Measurements from ENCODE around the gene ENO1.
"Not testable (repeated sequence)": the region's sequence is repeated elsewhere in the genome, so short reads cannot be mapped to it uniquely, and the experiment has no call there.

Gene ENO1

DNA sequence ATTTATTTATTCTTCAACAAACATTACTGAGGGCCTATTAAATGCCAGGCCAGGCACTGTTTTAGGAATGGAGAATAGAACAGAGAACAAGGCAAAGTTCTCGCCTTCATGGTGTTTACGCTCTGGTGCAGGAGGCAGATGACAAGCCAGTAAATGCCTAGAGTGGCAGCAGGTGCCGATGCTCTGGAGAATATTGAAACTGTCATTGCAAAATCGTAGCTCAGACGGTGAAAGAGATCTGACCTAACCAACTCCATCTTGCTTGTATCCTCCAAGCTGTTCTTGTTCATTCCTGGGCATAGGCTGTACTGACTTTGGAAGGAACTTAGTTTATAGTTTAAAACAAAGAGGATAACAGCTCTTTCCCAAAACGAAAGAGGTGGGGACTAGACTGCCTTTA is 13.5 kb upstream of the ENO1 start:
- no peak for DNase-seq

DNA sequence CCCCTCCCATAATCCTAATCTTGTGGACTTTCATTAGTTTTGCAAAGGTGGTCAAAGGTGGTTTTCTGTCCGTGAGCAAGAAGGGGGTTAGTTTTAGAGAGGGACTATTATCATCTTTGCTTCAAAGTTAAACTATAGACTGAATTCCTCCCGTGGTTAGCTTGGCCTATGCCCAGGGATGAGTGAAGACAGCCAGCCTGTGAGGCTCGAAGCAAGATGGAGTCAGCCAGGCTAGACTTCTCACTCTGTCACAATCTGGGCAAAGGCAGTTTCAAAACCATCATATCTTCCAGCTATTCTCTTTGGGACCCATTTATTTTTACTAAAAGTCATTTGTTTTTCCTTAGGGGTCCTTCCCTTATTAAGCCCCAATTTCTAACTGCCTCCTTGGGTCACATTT is 12.9 kb upstream of the ENO1 start:
- no peak for DNase-seq

DNA sequence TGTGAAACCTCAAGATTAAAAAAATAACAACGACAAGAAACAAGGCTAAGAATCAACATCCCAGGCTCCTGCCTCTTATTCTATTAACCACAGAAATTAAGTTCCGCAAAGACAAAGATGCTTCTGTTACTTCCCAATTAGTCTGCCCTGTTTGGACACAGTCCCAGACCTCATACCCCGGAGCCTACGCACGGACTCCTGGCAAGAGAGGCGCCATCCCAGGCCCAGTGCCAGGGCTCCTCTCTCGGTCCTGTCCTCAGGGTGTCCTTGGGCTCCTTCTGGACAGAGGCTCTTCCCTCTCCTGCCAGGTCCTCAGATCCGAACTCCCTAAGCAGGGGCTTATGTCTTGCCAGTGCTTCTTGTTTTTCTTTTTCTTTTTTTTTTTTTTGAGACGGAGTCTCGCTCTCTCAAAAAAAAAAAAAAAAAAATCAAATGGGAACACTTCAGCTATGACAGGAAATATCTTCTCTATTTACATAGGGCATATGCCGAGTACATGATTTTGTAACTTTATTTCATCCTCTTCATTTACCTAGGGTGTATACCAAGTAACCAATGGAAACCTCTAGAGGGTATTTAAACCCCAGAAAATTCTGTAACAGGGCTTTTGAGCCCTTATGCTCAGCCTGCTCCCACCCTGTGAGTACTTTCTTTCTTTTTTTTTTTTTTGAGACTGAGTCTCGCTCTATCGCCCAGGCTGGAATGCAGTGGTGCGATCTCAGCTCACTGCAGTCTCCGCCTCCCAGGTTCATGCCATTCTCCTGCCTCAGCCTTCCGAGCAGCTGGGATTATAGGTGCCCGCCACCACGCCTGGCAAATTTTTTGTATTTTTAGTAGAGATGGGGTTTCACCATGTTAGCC is 11.7 kb upstream of the ENO1 start:
- DNase-seq, result peak; percentile 88

DNA sequence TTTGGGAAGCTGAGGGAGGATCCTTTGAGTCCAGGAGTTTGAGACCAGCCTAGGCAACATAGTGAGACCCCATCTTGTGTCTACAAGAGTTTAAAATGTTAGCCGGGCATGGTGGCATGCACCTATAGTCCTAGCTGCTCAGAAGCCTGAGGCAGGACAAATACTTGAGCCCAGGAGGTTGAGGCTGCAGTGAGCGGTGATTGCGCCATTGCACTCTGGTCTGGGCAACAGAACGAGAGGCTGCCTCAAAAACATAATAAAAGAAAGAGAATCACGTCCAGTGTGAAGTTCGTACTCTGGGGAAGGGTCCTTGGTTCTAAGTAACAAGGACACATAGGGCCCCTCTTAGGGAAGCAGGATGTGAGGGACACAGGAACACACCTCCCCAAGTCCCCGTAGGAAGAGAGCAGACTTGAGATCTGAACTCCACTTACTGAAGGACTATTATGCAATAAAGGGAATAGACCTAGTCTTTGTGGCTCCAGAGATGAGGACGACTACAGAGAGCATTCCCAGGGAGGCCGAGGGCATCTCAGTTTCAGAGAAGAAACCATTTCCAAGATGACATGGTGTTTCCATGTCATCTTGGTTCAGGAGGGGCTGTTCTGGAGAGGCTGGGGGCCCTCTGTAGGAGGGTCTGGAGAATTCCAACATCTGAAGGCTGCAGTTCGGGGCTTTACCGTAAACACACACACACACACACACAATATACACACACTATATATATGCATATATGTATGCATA is 10.8 kb upstream of the ENO1 start:
- peak; percentile 32 for DNase-seq

DNA sequence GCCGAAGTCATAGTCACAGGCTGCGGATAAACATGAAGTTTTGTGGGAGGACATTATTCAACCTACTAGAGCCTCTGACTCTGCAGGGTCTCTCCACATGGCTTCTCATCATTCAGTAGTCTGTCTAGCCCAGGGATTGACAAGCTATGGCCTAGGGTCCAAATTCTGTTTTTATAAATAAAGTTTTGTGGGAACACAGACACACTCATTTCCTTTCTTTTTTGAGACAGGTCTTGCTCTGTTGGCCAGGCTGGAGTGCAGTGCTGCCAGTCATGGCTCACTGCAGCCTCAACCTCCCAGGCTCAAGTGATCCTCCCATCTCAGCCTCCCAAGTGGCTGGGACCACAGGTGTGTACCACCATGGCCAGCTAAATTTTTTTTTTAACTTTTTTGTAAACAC is 8.1 kb upstream of the ENO1 start:
- no peak for DNase-seq

DNA sequence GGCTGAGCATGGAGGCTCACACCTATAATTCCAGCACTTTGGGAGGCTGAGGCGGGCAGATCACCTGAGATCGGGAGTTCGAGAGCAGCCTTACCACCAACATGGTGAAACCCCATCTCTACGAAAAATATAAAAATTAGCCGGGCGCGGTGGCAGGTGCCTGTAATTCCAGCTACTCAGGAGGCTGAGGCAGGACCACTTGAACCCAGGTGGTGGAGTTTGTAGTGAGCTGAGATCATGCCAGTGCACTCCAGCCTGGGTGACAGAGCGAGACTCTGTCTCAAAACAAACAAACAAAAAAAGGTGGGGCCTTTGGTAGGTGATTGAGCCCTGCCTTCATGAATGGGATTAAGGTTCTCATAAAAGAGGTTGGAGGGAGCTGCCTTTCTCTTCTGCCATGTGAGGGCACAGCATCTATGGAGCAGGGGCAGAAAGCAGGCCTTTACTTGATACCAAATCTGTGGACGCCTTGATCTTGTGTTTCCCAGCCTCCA is 7.6 kb upstream of the ENO1 start:
- not testable (repeated sequence) for DNase-seq

DNA sequence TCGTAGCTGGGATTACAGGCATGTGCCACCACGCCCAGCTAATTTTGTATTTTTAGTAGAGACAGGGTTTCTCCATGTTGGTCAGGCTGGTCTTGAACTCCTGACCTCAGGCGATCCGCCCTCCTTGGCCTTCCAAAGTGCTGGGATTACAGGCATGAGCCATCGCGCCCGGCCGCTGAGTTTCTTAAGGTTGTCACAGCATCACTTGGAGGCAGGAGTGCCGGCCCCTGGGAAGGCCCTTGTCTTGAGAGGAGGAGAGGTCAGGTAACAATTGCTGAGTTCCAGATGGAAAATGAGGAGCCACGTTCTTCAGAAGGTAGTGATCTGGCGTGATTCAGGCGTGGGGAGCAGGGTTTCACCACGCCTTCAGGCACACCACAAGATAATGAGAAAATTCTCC is 5.6 kb upstream of the ENO1 start:
- not testable (repeated sequence) for DNase-seq

DNA sequence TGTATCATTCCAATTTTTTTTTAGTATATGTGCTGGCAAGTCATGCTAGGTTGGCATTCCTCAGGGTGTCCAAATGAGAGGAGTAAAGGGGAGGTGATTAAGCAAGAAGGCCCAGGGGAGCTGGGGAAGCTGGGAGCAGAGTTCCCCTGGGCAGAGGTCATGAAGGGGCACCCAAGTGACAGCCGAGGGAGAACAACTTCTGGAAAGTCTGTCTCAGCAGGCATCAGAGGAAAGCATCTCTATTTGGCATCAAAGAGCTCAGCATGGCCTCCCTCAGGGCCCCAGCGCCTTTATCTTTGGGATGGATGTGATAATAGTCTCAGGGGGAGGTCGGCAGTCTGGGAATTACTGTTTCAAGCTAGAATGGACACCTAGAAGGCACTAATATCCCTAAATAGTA is 5.0 kb upstream of the ENO1 start:
- no peak for DNase-seq

DNA sequence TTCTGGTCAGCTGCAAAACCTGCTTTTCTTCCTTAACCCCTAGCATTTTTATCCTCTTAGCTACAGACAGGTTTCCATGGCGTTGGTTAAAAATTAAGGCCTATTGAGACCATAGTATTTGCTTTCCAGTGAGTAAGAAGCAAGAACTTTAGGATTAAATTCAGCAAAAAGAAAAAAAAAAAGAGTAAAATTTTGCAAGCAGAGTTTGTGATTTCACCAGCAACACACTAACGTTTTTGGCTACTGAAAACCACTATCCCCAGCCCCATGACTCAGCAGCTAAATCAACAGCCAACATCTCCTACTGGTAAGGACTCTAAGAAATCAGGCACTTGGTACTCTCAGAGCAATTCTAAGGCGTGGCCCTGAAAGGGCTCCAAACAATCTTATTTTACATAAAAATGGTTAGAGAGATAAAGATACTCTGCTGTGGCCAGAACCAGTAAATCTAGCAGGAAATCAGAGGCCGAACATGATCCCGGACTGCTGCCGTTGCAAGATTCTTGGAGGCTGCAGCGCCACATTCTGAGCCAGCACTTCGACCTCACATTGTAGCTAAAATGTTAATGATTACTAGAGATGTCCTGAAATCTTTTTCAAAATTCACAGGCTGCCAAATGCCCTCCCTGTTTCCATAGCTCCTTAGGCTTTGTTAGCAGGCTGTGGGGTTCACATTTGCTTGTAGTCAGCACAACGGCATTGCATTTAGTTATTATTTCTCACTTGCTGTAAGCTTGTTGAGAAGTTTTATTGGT is 1.6 kb upstream of the ENO1 start:
- peak; percentile 63 for DNase-seq

DNA sequence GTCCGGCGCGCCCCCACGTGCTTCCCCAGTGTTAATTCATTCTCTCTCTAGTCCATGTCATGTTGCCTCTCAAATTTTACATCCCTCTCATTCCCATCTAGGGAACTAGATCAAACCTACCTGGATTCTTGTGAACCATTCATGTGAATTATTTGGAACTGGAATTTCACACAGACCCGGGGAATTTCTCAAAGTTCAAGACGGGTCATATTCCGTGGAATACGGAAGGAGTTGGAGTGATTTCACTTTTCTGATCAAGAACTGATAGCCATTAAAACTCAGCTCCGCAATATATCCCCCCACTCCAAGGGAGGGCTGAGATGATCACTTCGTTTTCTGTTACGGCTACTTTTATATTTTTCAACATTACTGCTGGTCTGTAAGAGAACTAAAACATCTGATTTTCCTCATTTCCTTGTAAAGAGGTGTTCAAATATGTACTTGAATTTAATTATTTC is 1.0 kb upstream of the ENO1 start:
- no peak for DNase-seq

DNA sequence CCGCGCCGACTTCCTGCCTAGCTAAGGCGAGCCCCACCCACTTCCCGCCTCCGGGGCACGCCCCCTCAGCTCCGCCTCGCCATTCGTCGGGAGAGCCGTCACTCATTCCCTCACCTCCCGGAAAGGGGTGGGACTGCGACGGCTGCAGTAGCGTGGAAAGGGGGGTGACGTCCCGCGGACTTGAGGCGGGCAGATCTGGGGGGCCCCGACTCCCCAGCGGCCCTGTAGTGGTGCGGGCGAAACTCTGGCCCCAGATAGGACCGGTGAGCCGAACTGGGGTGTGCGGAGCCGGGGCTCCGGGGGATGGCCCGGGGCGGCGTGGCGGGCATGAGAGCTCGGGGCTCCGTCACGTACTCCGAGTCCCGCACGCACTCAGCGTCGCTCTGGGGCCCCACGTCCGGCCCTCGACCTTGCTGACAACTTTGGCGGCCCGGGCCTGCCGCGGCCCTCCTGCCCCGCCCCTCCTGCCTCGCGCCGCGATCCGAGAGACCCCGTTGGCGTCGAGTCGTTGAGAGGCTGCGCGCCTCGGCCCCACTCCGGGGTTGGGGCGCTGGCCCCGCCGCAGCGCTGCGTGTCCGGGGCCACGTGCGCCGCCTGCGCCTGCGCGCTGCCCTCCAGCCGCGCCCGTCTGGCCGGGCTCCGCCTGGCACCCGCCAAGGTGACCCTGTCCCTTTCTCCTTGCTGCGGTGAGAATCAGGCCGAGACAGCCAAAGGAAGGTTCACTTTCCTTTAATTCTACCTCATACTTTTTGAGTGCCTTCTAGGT is 395 bp upstream of the ENO1 start:
- peak; percentile 99 for DNase-seq

DNA sequence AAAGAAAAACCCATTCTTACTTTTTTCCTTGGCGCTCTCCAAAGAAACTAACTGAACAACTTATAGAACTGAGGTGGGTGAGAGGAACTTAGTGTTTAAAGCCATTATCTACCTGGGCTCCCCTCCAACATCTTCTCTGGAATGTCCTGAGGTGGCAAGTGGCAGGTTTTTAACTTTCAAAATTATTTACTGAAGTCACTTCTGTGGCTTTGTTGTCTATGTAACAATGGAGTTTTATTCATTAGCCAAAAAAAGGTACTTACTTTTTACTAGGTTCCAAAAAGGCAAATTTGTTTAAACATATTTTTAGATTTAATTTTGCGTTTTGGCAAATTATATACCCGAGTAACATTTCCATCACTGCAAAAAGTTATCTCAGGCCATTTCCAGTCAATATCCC is 2.4 kb downstream of the ENO1 start:
- no peak for DNase-seq

DNA sequence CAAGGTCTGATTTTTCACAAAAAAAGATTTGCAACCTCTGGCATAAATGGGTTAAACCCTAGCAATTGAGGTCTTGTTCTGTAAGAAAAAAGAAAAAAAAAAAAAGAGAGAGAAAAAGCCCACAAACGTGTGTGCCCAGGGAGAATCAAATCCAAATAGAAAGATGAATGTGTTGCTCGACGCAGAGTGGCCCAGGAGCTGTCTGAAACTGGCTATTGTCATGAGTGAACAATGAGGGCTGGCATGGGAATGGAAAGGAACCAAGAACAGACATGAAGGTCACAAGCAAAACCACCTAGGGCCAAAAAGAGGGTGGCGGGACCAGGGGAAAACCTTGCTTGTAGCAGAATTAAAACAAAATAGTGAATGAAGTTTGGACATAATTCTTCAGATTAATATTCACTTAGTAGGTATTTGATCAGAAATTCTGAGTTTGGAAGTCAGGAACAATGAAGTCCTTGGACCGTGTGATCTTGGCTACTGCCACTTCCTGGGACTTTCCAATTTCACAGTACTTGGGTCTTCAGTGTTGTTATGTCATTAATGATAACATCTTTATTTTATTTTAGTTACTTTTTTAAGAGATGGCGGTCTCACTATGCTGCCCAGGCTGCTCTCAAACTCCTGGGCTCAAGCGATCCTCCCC is 3.1 kb downstream of the ENO1 start:
- no peak for DNase-seq

DNA sequence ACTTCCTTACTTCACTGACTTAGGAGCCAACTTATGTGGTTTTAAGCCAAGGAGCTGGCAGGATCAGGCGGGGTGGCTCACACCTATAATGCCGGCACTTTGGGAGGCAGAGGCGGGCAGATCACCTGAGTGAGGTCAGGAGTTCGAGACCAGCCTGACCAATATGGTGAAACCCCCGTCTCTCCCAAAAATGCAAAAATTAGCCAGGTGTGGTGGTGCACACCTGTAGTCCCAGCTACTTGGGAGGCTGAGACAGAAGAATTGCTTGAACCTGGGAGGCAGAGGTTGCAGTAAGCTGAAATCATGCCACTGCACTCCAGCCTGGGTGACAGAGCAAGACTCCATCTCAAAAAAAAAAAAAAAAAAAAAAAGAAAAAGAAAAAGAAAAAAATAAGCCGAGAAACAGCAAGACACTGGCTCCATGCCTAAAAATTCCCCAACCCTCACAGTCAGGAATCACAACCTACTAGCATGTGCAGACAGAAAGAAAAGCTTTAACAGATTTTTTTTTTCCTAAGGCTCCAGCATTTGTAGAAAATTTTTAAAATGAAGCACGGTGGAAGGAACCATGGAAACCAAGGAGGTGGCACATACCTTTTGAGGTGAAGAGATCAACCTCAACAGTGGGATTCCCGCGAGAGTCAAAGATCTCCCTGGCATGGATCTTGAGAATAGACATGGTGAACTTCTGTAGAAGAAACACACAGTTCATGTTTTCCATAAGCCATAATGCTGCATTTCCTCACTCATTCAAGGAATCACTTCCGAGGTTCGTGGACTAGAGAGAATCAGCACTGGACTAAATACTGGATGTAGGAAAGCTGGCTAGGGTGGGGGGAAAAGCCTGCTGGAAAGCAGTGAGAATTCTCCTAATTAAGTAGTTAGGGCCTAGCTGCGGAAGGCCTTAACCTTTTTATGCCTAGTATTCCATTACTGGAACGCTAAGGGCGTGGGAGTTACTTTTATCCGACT is 4.0 kb downstream of the ENO1 start:
- DNase-seq, result no peak

DNA sequence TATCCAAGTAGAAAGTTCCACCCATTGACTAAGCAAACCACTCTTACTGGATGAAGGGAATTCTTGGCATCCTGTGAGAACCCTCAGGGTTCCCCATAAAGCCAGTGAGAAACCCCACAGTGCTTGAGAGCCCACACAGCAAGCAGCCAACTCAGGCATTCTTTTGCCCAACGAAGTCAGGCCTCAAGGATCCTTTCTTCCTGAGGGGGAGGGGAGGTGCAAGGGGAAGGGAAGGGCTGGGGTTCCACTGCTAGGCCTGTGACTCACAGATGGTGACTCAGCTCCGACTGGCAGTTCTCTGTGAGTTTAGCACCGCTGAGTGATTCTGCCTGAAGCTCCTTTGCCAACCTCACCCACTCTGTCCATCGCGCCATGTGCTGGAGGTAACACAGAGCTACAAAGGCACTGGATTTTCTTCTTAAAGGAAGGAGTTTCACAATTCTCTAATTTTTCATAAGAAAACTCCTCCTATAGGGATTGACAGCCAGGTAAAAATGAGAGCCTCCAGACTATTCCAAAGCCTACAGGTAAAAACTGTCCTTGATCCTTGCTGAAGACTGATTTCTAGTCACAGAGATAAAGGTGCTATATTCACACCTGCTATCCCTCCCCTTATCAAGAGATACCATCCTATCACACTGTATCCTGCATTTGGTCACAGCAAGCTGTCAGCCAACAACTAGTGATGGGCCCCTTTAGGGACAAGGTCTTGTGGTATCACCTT is 4.8 kb downstream of the ENO1 start:
- DNase-seq, result peak; percentile 53

DNA sequence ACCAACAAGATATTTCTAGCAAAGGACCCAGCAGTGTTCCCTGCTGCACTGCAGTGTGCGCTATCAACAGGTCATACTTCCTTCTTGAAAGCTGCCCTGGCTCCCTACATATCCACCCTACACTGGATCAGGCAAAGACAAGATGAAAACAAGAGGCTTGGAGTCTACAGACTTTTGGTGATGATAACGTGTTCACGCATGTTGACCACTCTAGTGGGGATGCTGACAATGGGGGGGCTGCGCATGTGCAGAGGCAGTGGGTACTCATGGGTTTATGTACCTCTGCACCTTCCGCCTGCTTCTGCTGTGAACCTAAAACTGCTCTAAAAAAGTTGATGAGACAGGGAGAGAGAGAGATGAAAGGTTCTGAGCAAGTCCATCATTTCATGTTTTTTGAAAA is 5.5 kb downstream of the ENO1 start:
- no peak for DNase-seq

DNA sequence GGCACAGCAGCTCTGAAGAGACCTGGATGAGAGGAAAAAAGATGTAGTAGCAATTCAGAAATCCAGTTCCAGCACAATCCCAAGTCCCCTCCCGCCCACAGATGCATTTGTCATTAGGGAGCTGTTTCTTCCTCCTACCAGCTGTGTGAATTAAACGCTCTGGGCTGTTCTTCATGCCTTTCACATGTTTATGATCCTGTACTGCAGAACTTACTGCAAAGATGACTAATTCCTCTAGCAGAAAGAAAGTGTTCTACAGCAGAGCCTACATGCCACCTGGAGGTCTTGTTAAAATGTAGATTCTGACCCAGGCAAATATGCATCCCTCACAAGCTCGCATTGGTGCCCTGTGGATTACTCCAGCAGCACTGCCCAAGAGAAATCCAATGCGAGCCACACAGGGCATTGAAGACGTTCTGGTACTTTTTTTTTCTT is 6.5 kb downstream of the ENO1 start:
- no peak for DNase-seq

DNA sequence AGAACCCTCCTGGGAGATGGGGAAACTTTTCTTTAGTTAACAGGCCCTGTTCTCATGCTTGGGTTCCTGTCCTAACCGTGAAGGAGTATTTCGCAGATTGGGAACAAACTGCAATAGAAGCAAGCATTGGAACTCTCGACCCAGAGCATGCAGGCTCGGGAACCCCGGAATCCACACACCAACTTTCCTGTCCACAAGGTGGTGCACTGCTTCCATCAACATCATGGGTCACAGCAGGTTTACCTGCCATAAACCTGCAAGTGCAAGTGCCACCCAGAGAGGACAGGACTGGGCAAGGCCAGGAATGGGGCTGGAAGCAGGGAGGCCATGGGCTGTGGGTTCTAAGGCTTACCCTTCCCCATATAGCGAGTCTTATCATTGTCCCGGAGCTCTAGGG is 6.9 kb downstream of the ENO1 start:
- DNase-seq, result no peak

DNA sequence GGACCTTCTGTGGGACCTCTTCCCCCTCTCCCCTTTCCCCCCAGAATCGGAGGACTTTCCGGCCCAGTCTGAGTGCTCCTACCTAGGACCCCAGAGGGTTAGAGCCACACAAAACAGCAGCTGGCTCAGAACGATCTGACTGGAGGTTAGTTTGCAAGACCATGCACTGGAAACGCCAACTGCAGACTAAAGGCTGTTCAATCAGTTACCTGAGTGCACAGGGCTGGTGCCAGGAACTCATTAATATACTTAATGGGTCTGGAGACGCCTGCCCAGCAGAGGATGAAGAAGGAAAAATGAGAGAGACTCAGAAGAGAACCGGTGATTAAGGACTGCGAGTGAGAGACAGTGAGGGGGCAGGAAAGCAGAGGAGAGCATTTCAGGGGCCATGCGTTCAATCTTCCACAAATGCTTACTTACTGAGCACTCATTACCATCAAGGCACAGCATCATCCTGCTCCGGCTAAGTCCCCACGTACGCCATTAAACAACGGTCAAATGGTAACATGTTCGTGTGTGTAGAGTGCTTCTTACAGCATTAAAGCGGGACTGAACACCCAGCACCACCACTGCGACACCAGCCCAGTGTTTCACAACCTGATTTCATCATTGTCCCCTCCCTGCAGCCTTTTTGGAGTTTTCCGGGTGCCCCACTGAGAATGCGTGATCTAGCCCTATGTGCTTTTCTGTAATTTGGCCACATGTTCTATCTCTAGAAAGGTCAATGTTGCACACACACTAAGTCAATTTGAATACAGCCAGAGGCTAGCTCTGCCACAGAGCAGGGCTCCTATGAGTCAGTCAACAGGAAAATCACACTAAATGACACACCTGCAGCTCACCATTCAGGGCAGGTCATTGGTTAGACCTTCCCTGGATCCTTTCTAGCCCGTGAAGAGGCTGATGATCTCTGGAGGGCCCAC is 7.6 kb downstream of the ENO1 start:
- DNase-seq, result no peak
